Smooth muscle cell (in vitro differentiated cells): ENCODE results near the gene SPDYE16. TPM values are rescaled to one million over a fixed set of nuclear protein-coding genes. Genes with fewer than 3 reads are reported as not detected.
"Not testable (repeated sequence)": the region's sequence is repeated elsewhere in the genome, so short reads cannot be mapped to it uniquely, and the experiment has no call there.

Experiments
- DNase-seq: peaks from one replicate; lab custom pipeline; 2025; ENCODE audit not compliant: unreplicated experiment; lab: John Stamatoyannopoulos, UW
- H2AFZ ChIP-seq: fragments of 200-600 bp; sonication (generic); 2 replicates; pipeline ENCODE4 v1.6.0; 2016; ENCODE audit warnings: antibody characterized with exemption, low read depth, mild to moderate bottlenecking
- H3F3A ChIP-seq: fragments of 200-600 bp; sonication (generic); 2 replicates; pipeline ENCODE4 v1.6.0; 2017; ENCODE audit warnings: antibody characterized with exemption, low read depth
- H3K27ac ChIP-seq: fragments of 200-600 bp; sonication (generic); 2 replicates; pipeline ENCODE4 v1.5.1; 2016; ENCODE audit warnings: low read depth, mild to moderate bottlenecking
- H3K27me3 ChIP-seq: fragments of 200-600 bp; sonication (generic); 2 replicates; pipeline ENCODE4 v1.6.1; 2016; ENCODE audit warnings: low read depth, mild to moderate bottlenecking
- H3K36me3 ChIP-seq: fragments of 200-600 bp; sonication (generic); 2 replicates; pipeline ENCODE4 v1.5.1; 2016; ENCODE audit warnings: low read depth
- H3K4me1 ChIP-seq: fragments of 200-600 bp; sonication (generic); 2 replicates; pipeline ENCODE4 v1.5.1; 2016; ENCODE audit warnings: low read depth
- H3K4me2 ChIP-seq: fragments of 200-600 bp; sonication (generic); 2 replicates; pipeline ENCODE4 v1.6.0; 2016; ENCODE audit warnings: mild to moderate bottlenecking
- H3K4me3 ChIP-seq: fragments of 200-600 bp; sonication (generic); 2 replicates; pipeline ENCODE4 v1.5.1; 2016; ENCODE audit warnings: mild to moderate bottlenecking
- H3K79me2 ChIP-seq: fragments of 200-600 bp; sonication (generic); 2 replicates; pipeline ENCODE4 v1.6.0; 2016; ENCODE audit warnings: low read depth, mild to moderate bottlenecking
- H3K9ac ChIP-seq: fragments of 200-600 bp; sonication (generic); 2 replicates; pipeline ENCODE4 v1.6.0; 2016; ENCODE audit warnings: low read depth
- H3K9me3 ChIP-seq: fragments of 200-600 bp; sonication (generic); replicated peaks from 2 replicates; pipeline ENCODE4 v1.5.1; 2016; ENCODE audit warnings: low read depth
- H4K20me1 ChIP-seq: fragments of 200-600 bp; sonication (generic); 2 replicates; pipeline ENCODE4 v1.6.0; 2016; ENCODE audit warnings: low read depth
- WGBS: methylation state at CpG from one replicate; pipeline ENCODE4 v1.1.7; 2016; ENCODE audit warnings: low lambda C conversion rate; 5-methylcytosine and 5-hydroxymethylcytosine counted together
- polyA plus RNA-seq: library from polyadenylated mRNA; unstranded; fragments of >200 nt; fragmentation: Nextera tagmentation; extraction: Ambion mirVana; gene quantifications from 2 replicates; pipeline ENCODE4 v1.2.1, GENCODE V29; 2016
- total RNA-seq: library from RNA; depleted of rRNA; stranded (reverse); fragments of >200 nt; gene quantifications from 2 replicates; pipeline ENCODE4 v1.2.3, GENCODE V29; 2014

Gene SPDYE16
- total and polyA plus RNA-seq, 2 experiments from 2014 or later, result not detected

GRCh38 chr7:76498583-76499200 lies 44.4 kb downstream of the SPDYE16 start:
- H3K36me3 ChIP-seq, H3K79me2 ChIP-seq, DNase-seq, H3K4me3 ChIP-seq, H2AFZ ChIP-seq, H3K4me2 ChIP-seq, H3F3A ChIP-seq, H3K9me3 ChIP-seq, H3K27me3 ChIP-seq, H3K4me1 ChIP-seq, H4K20me1 ChIP-seq, H3K9ac ChIP-seq, H3K27ac ChIP-seq: not testable (repeated sequence)
- no CpG with 5 or more reads among the region's 10 CpGs for WGBS

DNA sequence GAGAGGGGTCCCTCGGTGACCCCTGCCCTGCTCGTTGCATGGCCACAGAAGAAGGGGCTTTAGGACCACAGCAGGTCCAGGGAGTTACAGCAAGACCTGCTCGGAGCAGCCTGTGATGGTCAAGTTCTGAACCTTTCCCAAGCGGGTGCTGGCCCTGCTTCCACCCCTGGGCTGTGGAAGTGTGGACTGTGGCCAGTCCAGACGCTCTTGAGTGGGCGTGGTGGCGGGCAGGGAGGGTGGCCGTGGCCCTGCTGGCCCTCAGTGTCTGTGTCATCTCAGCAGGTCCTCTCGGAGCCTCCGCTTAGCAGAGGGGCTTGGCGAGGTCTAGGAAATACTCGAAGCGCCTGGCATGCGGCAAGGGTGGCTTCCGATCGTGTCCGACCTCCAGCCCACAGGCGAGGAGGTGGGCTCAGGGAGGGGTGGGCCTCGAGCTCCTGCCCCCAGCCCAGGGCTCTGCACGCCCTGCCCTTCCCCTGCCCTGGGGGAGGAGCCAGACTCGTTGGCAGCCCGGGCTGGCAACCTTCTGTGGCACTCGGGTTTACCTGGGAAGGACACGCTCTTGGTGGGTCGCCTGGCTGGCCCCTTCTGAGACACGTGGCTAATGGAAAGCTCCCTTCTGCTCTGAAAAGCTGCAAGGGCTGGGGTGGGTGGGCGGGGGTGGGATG lies 45.0 kb downstream of the SPDYE16 start:
- 97% methylated on average over 13 of the region's 27 CpGs for WGBS
- H3K36me3 ChIP-seq, DNase-seq: not testable (repeated sequence)

DNA sequence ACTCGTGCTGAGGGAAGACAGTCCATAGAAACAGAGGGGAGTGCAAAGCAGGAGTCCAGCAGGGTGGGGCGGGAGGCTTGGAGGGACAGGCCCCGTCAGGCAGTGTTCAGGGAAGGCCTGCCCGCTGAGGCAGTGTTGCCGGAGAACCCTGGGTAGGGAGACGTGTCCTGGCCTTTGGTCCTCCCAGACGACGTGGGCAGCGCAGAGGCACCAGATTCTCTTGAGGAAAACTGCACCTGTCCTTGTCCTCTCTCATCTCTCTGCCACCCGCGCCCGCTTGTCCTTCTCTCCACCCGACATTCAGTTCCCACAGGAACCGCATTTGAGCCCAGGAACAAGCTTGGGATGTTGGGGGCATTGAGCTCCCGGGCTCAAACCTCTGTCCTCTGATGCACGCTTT lies 47.4 kb downstream of the SPDYE16 start:
- 100% methylated on average over 1 of the region's 16 CpGs for WGBS
- H3K4me2 ChIP-seq, H3K36me3 ChIP-seq, H3K27ac ChIP-seq, H3K4me1 ChIP-seq, H3K9ac ChIP-seq, H2AFZ ChIP-seq, H3K27me3 ChIP-seq, H3K9me3 ChIP-seq, H3K79me2 ChIP-seq, DNase-seq, H3K4me3 ChIP-seq, H4K20me1 ChIP-seq, H3F3A ChIP-seq: not testable (repeated sequence)

More for the DNA sequence above, 45.0 kb downstream of the SPDYE16 start:
- not testable (repeated sequence) for H3K9ac ChIP-seq, H3K4me1 ChIP-seq, H3K9me3 ChIP-seq, H3K4me3 ChIP-seq, H3K27me3 ChIP-seq, H3F3A ChIP-seq, H3K79me2 ChIP-seq, H2AFZ ChIP-seq, H3K4me2 ChIP-seq, H4K20me1 ChIP-seq, H3K27ac ChIP-seq

DNA sequence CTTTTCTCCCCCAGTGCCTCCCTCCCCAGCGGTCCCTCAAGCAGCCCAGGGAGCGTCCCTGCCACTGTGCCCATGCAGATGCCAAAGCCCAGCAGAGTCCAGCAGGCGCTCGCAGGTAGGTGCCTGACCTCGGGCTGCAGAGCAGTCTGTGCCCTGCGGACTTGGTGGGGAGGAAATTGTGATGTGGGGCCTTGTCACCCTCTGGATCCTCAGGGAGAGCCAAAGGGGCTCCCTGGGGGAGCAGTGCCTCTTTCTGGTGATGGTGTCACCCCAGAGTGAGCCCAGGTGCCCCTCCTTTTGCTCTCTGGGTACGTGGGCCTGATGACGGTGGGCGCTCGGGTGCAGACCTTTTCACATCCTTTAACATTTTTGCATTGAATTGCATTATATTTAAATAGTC lies 51.0 kb downstream of the SPDYE16 start:
- not testable (repeated sequence) for H3K36me3 ChIP-seq, H2AFZ ChIP-seq, DNase-seq, H3K9me3 ChIP-seq, H3K4me3 ChIP-seq, H3K4me2 ChIP-seq, H3K9ac ChIP-seq, H3K79me2 ChIP-seq, H4K20me1 ChIP-seq, H3K4me1 ChIP-seq, H3K27me3 ChIP-seq, H3K27ac ChIP-seq, H3F3A ChIP-seq
- no CpG with 5 or more reads among the region's 10 CpGs for WGBS

GRCh38 chr7:76487969-76488368 lies 55.1 kb downstream of the SPDYE16 start:
- no CpG with 5 or more reads among the region's 13 CpGs for WGBS
- H3K36me3 ChIP-seq, H3K27ac ChIP-seq: not testable (repeated sequence)

GRCh38 chr7:76486618-76487017 lies 56.5 kb downstream of the SPDYE16 start:
- H3K9ac ChIP-seq, H3K27ac ChIP-seq, H3K9me3 ChIP-seq, H3K79me2 ChIP-seq, H3K4me1 ChIP-seq, H2AFZ ChIP-seq, H3F3A ChIP-seq, H3K36me3 ChIP-seq, H3K4me2 ChIP-seq, DNase-seq, H4K20me1 ChIP-seq, H3K27me3 ChIP-seq, H3K4me3 ChIP-seq: not testable (repeated sequence)
- WGBS, result no CpG with 5 or more reads among the region's 5 CpGs

More at GRCh38 chr7:76487969-76488368, 55.1 kb downstream of the SPDYE16 start:
- not testable (repeated sequence) for DNase-seq, H3K9ac ChIP-seq, H3F3A ChIP-seq, H3K79me2 ChIP-seq, H3K4me1 ChIP-seq, H2AFZ ChIP-seq, H3K9me3 ChIP-seq, H3K27me3 ChIP-seq, H4K20me1 ChIP-seq, H3K4me3 ChIP-seq, H3K4me2 ChIP-seq

DNA sequence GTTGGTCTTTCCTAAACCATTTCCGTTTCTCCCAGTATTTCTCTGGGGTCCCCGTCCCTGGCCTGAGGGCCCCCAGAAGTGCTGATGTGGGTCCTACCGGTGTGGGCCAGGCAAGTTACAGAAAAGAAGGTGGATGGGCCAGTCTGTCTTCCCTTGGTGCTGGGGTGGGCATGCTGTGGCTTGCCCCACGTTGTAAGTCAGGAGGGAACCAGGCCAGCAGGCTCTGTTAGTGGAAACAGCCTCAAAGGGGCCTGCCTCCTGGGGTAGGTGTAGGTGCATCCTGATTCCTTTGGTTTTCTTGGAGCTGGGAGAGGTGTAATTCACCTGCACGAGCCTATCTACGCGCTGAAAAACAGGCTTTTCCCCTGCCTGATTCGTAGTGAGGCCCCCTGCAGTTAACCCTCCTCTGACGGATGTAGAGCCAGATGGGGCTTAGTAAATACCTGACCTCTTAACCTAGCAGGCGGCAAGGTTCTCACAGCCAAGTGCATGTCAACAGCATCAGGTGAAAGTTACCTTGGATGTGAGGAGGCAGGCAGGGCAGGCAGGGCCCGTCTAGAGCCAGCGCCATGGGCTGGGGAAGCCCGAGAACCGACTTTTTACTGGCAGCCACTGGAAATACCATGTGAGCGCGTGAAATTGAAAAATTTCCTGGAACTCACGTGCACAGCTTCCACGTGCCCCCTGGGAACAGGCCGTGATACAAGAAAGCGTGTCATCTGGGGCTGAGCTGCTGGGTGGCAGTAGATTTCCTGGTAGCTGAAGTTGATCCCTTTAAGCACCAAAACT lies 57.1 kb downstream of the SPDYE16 start:
- not testable (repeated sequence) for H3K79me2 ChIP-seq, H3K9ac ChIP-seq, H2AFZ ChIP-seq, H4K20me1 ChIP-seq, H3K36me3 ChIP-seq, H3K4me1 ChIP-seq, H3F3A ChIP-seq, H3K9me3 ChIP-seq, H3K4me3 ChIP-seq, H3K27me3 ChIP-seq, H3K4me2 ChIP-seq, H3K27ac ChIP-seq, DNase-seq
- WGBS, result no CpG with 5 or more reads among the region's 20 CpGs

- not testable (repeated sequence) for H3K36me3 ChIP-seq, H3F3A ChIP-seq, H3K4me3 ChIP-seq, H3K4me2 ChIP-seq, H3K4me1 ChIP-seq, H4K20me1 ChIP-seq, H3K9me3 ChIP-seq, DNase-seq, H3K79me2 ChIP-seq, H3K9ac ChIP-seq, H3K27me3 ChIP-seq, H2AFZ ChIP-seq, H3K27ac ChIP-seq
- 90% methylated on average over 2 of the region's 12 CpGs for WGBS
Observed at GRCh38 chr7:76484456-76484855, 58.6 kb downstream of the SPDYE16 start.
